SK-N-SH (cell line): Measurements from ENCODE around the gene HOXB6.

Experiments
- CHD2 ChIP-seq: fragments of 150-350 bp; IDR thresholded peaks from 2 replicates; pipeline ENCODE4 v1.6.1; 2018; ENCODE audit warnings: low read length; ENCODE audit not compliant: partially characterized antibody
- JUND ChIP-seq: IDR thresholded peaks from 2 replicates; pipeline ENCODE4 v1.4.0; 2012
- TF ChIP-seq, protein P1 (sequence below): fragments of 200-600 bp; sonication (generic); IDR thresholded peaks from 2 replicates; pipeline ENCODE4 v1.6.1; 2017; ENCODE audit warnings: antibody characterized with exemption, mild to moderate bottlenecking, moderate library complexity

DNA sequence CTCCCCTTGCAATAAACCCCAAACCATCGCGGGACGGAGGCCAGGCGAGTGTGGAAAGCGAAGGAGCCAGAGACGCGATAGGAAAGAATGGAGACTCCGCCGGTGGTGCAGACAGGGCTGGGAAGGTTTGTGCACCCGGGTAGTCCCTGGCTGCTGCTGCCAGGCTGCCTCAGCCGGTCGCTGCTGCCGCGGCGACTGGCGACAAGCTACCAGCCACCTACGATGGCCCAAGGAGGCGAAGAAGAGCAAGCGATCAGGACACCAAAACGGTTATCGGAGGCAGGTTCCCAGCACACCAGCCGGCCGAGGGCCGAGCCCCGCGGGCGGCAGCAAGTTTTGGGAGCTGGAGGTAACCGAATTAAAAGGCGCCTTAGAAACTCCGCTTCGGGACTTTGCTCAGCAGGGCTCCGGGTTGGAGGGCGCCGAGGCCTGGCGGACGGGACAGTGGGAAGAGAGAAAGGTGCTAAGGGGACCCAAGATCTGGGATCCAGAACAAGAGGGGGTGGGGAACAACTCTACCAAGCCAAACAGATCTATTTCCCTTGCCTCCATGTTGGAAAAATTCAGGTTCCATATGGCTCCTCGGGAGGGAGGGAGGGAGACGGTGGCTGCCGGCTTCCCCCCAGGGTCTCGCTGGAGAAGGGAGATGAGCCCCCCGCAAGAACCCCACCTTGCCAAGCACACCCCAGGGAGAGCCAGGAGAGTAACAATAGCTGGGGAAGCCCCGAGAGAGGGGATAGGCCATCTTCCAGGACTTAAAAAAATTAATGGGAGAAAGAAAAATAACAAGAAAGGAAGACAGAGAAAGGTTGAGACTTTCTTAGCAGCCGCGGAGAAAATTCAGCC lies 50.2 kb downstream of the HOXB6 start:
- no peak for TF ChIP-seq JUND
- TF ChIP-seq CHD2: no peak
- TF ChIP-seq, protein P1, sequence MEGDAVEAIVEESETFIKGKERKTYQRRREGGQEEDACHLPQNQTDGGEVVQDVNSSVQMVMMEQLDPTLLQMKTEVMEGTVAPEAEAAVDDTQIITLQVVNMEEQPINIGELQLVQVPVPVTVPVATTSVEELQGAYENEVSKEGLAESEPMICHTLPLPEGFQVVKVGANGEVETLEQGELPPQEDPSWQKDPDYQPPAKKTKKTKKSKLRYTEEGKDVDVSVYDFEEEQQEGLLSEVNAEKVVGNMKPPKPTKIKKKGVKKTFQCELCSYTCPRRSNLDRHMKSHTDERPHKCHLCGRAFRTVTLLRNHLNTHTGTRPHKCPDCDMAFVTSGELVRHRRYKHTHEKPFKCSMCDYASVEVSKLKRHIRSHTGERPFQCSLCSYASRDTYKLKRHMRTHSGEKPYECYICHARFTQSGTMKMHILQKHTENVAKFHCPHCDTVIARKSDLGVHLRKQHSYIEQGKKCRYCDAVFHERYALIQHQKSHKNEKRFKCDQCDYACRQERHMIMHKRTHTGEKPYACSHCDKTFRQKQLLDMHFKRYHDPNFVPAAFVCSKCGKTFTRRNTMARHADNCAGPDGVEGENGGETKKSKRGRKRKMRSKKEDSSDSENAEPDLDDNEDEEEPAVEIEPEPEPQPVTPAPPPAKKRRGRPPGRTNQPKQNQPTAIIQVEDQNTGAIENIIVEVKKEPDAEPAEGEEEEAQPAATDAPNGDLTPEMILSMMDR: no peak
